Measurements from ENCODE around the gene TRMT61B.

- TF ChIP-seq CTCF (IDR thresholded peaks at IDR 0.05 in 2 of 3, conservative IDR thresholded peaks at IDR 0.05 in 1 of 3; ENCODE audit: control insufficient read depth in 2 of 3, extremely low read depth in 1 of 3, insufficient read depth in 1 of 3, low read depth in 3 of 3, low read length in 3 of 3) (no peak), BCL11A (IDR thresholded peaks at IDR 0.05; ENCODE audit: low read depth, low read length) (no peak), POLR2A (IDR thresholded peaks at IDR 0.05; ENCODE audit: low read depth, low read length) (no peak), ESRRA (IDR thresholded peaks at IDR 0.05; ENCODE audit: low read length) (no peak)
Measured at GRCh38 chr2:28904802-28905457, 34.8 kb upstream of the TRMT61B start.

All from GM12878 (cell line).